GM23338 (cell line): Measurements from ENCODE around the gene RUNDC3A.

Source experiments
- CREB1 ChIP-seq: fragments of 250-450 bp; sonication (Bioruptor Pico); IDR thresholded peaks from 2 replicates; pipeline ENCODE4 v1.5.0; 2020; ENCODE audit warnings: low read depth, mild to moderate bottlenecking, moderate library complexity
- EZH2 ChIP-seq: fragments of 200-600 bp; sonication (generic); IDR thresholded peaks from one replicate; pipeline ENCODE4 v1.8.0; 2017; ENCODE audit warnings: antibody characterized with exemption, mild to moderate bottlenecking, low read depth; ENCODE audit not compliant: unreplicated experiment
- EZH2phosphoT487 ChIP-seq: fragments of 200-600 bp; sonication (generic); IDR thresholded peaks from one replicate; pipeline ENCODE4 v1.8.1; 2018; ENCODE audit warnings: antibody characterized with exemption; ENCODE audit not compliant: unreplicated experiment
- JUNB ChIP-seq: IDR thresholded peaks from one replicate; pipeline ENCODE4 v1.6.1; 2016; ENCODE audit warnings: antibody characterized with exemption; ENCODE audit not compliant: unreplicated experiment
- NANOG ChIP-seq: IDR thresholded peaks from 2 replicates; pipeline ENCODE4 v1.6.1; 2016; ENCODE audit warnings: antibody characterized with exemption, borderline replicate concordance
- POLR2AphosphoS5 ChIP-seq: IDR thresholded peaks from 2 replicates; pipeline ENCODE4 v1.6.1; 2016; ENCODE audit warnings: antibody characterized with exemption, low read depth
- STAT1 ChIP-seq: IDR thresholded peaks from one replicate; pipeline ENCODE4 v1.6.1; 2016; ENCODE audit warnings: antibody characterized with exemption; ENCODE audit not compliant: unreplicated experiment
- ZNF114 ChIP-seq: fragments of 250-450 bp; sonication (Bioruptor Pico); IDR thresholded peaks from 2 replicates; pipeline ENCODE4 v1.5.0; 2020; ENCODE audit warnings: mild to moderate bottlenecking, moderate library complexity
- ZNF331 ChIP-seq: fragments of 250-450 bp; sonication (Bioruptor Pico); IDR thresholded peaks from 2 replicates; pipeline ENCODE4 v1.5.0; 2020; ENCODE audit warnings: low read depth, mild to moderate bottlenecking, moderate library complexity
- TF ChIP-seq, protein P1 (sequence below), 2 experiments: fragments of 200-600 bp in 1 of 2; sonication (generic) in 1 of 2; conservative IDR thresholded peaks; 2 replicates each; pipeline versions ENCODE4 v1.5.1 to v1.6.1; 2016 to 2017; ENCODE audit warnings: antibody characterized with exemption in 2 of 2, low read depth in 2 of 2, mild to moderate bottlenecking in 2 of 2, moderate library complexity in 1 of 2
- TF ChIP-seq, protein P2 (sequence below): IDR thresholded peaks from one replicate; pipeline ENCODE4 v1.6.1; 2018; ENCODE audit warnings: antibody characterized with exemption; ENCODE audit not compliant: unreplicated experiment
- TF ChIP-seq, protein P3 (sequence below): IDR thresholded peaks from 2 replicates; pipeline ENCODE4 v1.6.1; 2016; ENCODE audit warnings: antibody characterized with exemption
- TF ChIP-seq, protein P4 (sequence below): fragments of 250-450 bp; sonication (Bioruptor Pico); IDR thresholded peaks from 2 replicates; pipeline ENCODE4 v1.5.0; 2020; ENCODE audit warnings: mild to moderate bottlenecking, moderate library complexity

DNA sequence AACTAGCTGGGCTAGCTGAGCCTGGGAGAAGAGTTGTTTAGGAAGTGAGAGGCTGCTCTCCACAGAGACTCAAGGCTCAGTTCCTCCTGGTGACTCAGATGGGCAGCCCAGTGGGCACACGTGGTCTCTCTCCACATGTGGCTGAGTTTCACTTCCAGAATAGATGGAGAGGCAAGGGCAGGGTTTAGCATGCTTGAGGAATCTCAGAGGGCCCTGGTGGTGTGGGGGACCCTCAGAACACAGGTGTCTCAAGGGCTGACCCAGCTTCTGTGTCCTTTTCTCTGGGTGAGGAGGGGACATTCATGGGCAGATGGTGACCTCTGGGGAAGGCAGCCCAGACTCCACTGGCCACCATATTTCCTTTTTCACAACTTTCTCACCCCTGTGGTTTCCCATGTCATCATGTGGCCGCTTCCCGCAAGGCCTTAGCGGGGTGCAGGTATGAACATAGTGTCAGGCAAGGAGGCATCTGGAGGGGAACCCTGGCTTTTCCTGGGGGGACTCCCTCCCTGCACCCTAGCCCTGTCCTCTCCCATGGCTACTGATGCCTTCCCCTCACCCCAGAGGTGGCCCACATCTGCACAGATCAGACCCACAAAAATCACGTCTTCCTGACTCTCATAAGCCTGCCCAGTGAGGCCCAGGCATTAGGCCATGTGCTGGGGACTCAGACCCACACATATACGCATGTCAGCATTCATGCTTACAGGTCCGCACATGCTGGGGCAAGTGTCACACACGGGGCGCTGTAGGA is 40.0 kb downstream of the RUNDC3A start:
- no peak for TF ChIP-seq EZH2
- TF ChIP-seq ZNF114 (CRISPR knock-in tag): no peak
- TF ChIP-seq, protein P1, sequence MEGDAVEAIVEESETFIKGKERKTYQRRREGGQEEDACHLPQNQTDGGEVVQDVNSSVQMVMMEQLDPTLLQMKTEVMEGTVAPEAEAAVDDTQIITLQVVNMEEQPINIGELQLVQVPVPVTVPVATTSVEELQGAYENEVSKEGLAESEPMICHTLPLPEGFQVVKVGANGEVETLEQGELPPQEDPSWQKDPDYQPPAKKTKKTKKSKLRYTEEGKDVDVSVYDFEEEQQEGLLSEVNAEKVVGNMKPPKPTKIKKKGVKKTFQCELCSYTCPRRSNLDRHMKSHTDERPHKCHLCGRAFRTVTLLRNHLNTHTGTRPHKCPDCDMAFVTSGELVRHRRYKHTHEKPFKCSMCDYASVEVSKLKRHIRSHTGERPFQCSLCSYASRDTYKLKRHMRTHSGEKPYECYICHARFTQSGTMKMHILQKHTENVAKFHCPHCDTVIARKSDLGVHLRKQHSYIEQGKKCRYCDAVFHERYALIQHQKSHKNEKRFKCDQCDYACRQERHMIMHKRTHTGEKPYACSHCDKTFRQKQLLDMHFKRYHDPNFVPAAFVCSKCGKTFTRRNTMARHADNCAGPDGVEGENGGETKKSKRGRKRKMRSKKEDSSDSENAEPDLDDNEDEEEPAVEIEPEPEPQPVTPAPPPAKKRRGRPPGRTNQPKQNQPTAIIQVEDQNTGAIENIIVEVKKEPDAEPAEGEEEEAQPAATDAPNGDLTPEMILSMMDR (conservative IDR thresholded peaks at IDR 0.05; ENCODE audit: low read depth in 2 of 2): no peak
- TF ChIP-seq, protein P2, sequence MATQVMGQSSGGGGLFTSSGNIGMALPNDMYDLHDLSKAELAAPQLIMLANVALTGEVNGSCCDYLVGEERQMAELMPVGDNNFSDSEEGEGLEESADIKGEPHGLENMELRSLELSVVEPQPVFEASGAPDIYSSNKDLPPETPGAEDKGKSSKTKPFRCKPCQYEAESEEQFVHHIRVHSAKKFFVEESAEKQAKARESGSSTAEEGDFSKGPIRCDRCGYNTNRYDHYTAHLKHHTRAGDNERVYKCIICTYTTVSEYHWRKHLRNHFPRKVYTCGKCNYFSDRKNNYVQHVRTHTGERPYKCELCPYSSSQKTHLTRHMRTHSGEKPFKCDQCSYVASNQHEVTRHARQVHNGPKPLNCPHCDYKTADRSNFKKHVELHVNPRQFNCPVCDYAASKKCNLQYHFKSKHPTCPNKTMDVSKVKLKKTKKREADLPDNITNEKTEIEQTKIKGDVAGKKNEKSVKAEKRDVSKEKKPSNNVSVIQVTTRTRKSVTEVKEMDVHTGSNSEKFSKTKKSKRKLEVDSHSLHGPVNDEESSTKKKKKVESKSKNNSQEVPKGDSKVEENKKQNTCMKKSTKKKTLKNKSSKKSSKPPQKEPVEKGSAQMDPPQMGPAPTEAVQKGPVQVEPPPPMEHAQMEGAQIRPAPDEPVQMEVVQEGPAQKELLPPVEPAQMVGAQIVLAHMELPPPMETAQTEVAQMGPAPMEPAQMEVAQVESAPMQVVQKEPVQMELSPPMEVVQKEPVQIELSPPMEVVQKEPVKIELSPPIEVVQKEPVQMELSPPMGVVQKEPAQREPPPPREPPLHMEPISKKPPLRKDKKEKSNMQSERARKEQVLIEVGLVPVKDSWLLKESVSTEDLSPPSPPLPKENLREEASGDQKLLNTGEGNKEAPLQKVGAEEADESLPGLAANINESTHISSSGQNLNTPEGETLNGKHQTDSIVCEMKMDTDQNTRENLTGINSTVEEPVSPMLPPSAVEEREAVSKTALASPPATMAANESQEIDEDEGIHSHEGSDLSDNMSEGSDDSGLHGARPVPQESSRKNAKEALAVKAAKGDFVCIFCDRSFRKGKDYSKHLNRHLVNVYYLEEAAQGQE: no peak
- TF ChIP-seq CREB1 (CRISPR knock-in tag): no peak
- TF ChIP-seq POLR2AphosphoS5: no peak
- TF ChIP-seq, protein P3, sequence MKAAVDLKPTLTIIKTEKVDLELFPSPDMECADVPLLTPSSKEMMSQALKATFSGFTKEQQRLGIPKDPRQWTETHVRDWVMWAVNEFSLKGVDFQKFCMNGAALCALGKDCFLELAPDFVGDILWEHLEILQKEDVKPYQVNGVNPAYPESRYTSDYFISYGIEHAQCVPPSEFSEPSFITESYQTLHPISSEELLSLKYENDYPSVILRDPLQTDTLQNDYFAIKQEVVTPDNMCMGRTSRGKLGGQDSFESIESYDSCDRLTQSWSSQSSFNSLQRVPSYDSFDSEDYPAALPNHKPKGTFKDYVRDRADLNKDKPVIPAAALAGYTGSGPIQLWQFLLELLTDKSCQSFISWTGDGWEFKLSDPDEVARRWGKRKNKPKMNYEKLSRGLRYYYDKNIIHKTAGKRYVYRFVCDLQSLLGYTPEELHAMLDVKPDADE: no peak
- TF ChIP-seq NANOG: no peak
- no peak for TF ChIP-seq EZH2phosphoT487
- no peak for TF ChIP-seq JUNB
- no peak for TF ChIP-seq ZNF331 (CRISPR knock-in tag)
- no peak for TF ChIP-seq STAT1
- TF ChIP-seq, protein P4, sequence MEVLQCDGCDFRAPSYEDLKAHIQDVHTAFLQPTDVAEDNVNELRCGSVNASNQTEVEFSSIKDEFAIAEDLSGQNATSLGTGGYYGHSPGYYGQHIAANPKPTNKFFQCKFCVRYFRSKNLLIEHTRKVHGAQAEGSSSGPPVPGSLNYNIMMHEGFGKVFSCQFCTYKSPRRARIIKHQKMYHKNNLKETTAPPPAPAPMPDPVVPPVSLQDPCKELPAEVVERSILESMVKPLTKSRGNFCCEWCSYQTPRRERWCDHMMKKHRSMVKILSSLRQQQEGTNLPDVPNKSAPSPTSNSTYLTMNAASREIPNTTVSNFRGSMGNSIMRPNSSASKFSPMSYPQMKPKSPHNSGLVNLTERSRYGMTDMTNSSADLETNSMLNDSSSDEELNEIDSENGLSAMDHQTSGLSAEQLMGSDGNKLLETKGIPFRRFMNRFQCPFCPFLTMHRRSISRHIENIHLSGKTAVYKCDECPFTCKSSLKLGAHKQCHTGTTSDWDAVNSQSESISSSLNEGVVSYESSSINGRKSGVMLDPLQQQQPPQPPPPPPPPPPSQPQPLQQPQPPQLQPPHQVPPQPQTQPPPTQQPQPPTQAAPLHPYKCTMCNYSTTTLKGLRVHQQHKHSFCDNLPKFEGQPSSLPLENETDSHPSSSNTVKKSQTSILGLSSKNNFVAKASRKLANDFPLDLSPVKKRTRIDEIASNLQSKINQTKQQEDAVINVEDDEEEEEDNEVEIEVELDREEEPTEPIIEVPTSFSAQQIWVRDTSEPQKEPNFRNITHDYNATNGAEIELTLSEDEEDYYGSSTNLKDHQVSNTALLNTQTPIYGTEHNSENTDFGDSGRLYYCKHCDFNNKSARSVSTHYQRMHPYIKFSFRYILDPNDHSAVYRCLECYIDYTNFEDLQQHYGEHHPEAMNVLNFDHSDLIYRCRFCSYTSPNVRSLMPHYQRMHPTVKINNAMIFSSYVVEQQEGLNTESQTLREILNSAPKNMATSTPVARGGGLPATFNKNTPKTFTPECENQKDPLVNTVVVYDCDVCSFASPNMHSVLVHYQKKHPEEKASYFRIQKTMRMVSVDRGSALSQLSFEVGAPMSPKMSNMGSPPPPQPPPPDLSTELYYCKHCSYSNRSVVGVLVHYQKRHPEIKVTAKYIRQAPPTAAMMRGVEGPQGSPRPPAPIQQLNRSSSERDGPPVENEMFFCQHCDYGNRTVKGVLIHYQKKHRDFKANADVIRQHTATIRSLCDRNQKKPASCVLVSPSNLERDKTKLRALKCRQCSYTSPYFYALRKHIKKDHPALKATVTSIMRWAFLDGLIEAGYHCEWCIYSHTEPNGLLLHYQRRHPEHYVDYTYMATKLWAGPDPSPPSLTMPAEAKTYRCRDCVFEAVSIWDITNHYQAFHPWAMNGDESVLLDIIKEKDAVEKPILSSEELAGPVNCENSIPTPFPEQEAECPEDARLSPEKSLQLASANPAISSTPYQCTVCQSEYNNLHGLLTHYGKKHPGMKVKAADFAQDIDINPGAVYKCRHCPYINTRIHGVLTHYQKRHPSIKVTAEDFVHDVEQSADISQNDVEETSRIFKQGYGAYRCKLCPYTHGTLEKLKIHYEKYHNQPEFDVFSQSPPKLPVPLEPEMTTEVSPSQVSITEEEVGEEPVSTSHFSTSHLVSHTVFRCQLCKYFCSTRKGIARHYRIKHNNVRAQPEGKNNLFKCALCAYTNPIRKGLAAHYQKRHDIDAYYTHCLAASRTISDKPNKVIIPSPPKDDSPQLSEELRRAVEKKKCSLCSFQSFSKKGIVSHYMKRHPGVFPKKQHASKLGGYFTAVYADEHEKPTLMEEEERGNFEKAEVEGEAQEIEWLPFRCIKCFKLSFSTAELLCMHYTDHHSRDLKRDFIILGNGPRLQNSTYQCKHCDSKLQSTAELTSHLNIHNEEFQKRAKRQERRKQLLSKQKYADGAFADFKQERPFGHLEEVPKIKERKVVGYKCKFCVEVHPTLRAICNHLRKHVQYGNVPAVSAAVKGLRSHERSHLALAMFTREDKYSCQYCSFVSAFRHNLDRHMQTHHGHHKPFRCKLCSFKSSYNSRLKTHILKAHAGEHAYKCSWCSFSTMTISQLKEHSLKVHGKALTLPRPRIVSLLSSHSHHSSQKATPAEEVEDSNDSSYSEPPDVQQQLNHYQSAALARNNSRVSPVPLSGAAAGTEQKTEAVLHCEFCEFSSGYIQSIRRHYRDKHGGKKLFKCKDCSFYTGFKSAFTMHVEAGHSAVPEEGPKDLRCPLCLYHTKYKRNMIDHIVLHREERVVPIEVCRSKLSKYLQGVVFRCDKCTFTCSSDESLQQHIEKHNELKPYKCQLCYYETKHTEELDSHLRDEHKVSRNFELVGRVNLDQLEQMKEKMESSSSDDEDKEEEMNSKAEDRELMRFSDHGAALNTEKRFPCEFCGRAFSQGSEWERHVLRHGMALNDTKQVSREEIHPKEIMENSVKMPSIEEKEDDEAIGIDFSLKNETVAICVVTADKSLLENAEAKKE (CRISPR knock-in tag): no peak
